OCI-LY3 (cell line): ENCODE measurements around the gene DPH3.

Experiments
- H2AFZ ChIP-seq: fragments of 200-600, 300-600 bp; shearing (Covaris generic); 2 replicates; pipeline ENCODE4 v1.6.0; 2014; ENCODE audit warnings: antibody characterized with exemption, low read depth, low read length
- H3K27ac ChIP-seq: fragments of 200-600, 300-600 bp; sonication (generic); 2 replicates; pipeline ENCODE4 v1.5.1; 2014; ENCODE audit warnings: mild to moderate bottlenecking, low read length, moderate library complexity, mixed read lengths
- H3K27me3 ChIP-seq: fragments of 200-600, 300-600 bp; sonication (generic); 2 replicates; pipeline ENCODE4 v1.6.1; 2014; ENCODE audit warnings: low read depth, low read length, mixed read lengths
- H3K36me3 ChIP-seq: fragments of 200-600, 300-600 bp; sonication (generic); replicated peaks from 2 replicates; pipeline ENCODE3; 2014; ENCODE audit warnings: low read depth, low read length, mixed read lengths
- H3K4me1 ChIP-seq: fragments of 300-600, 200-600 bp; sonication (generic); 2 replicates; pipeline ENCODE4 v1.6.1; 2014; ENCODE audit warnings: low read length, mixed read lengths
- H3K4me2 ChIP-seq: fragments of 200-600, 300-600 bp; sonication (generic); 2 replicates; pipeline ENCODE4 v1.6.1; 2014; ENCODE audit warnings: low read length, mixed read lengths
- H3K4me3 ChIP-seq: fragments of 300-600, 200-600 bp; sonication (generic); 2 replicates; pipeline ENCODE4 v1.5.1; 2014; ENCODE audit warnings: antibody characterized with exemption, mild to moderate bottlenecking, low read length, moderate library complexity
- H3K79me2 ChIP-seq: fragments of 300-600, 200-600 bp; shearing (Covaris generic); 2 replicates; pipeline ENCODE4 v1.6.1; 2014; ENCODE audit warnings: mild to moderate bottlenecking, low read length, mixed read lengths
- H3K9ac ChIP-seq: fragments of 300-600, 200-600 bp; shearing (Covaris generic); 2 replicates; pipeline ENCODE4 v1.6.0; 2014; ENCODE audit warnings: mild to moderate bottlenecking, low read length, moderate library complexity
- H3K9me3 ChIP-seq: fragments of 200-600, 300-600 bp; shearing (Covaris generic); 2 replicates; pipeline ENCODE4 v1.6.1; 2014; ENCODE audit warnings: low read length, mixed read lengths; ENCODE audit not compliant: insufficient read depth
- H4K20me1 ChIP-seq: fragments of 200-600, 300-600 bp; sonication (generic); 2 replicates; pipeline ENCODE4 v1.6.1; 2016; ENCODE audit warnings: low read length, mixed read lengths; ENCODE audit not compliant: insufficient read depth
- EZH2phosphoT487 ChIP-seq: fragments of 200-600 bp; shearing (Covaris generic); IDR thresholded peaks from 2 replicates; pipeline ENCODE4 v1.6.1; 2018; ENCODE audit warnings: antibody characterized with exemption, mixed run types, low read depth
- TF ChIP-seq, protein P1 (sequence below): fragments of 200-600, 300-600 bp; sonication (generic); IDR thresholded peaks from 2 replicates; pipeline ENCODE4 v1.5.1; 2014; ENCODE audit warnings: antibody characterized with exemption, low read length, low read depth

Gene DPH3

DNA sequence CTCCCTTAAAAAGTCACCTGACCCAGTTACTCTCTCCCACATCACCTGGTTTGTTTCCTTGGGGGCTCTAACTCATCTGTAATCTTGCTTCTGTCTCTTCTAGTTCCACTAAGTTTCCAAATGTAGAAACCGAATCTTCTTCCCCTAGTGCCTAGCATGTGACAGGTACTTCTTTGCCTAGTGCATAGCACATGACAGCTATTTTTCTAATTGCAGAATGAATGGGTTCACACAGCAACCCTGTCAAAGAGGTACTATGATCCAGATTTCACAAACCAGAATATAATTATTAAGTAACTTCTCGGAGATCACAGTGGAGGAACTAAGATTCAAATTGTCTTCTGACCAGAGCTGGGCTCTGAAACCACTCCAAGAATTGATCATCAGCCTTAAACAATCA lies 7.4 kb downstream of the DPH3 start:
- Histone ChIP-seq H3K27me3 (no peaks in the 10 kb centered on the region), H3K4me1 (peaks cover 65% of the 10 kb centered on the region), H3K79me2 (peaks cover 8% of the 10 kb centered on the region), H3K27ac (peak overlapping the region; percentile 86), H3K9me3 (no peaks in the 10 kb centered on the region), H3K36me3 (peaks cover 16% of the 10 kb centered on the region), H2AFZ (no peak overlapping the region), H3K4me2 (peak overlapping the region; percentile 46), H3K4me3 (peak overlapping the region; percentile 14), H3K9ac (peak overlapping the region; percentile 31), H4K20me1 (no peaks in the 10 kb centered on the region)
- no peak for TF ChIP-seq EZH2phosphoT487
- TF ChIP-seq, protein P1, sequence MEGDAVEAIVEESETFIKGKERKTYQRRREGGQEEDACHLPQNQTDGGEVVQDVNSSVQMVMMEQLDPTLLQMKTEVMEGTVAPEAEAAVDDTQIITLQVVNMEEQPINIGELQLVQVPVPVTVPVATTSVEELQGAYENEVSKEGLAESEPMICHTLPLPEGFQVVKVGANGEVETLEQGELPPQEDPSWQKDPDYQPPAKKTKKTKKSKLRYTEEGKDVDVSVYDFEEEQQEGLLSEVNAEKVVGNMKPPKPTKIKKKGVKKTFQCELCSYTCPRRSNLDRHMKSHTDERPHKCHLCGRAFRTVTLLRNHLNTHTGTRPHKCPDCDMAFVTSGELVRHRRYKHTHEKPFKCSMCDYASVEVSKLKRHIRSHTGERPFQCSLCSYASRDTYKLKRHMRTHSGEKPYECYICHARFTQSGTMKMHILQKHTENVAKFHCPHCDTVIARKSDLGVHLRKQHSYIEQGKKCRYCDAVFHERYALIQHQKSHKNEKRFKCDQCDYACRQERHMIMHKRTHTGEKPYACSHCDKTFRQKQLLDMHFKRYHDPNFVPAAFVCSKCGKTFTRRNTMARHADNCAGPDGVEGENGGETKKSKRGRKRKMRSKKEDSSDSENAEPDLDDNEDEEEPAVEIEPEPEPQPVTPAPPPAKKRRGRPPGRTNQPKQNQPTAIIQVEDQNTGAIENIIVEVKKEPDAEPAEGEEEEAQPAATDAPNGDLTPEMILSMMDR, result no peak

DNA sequence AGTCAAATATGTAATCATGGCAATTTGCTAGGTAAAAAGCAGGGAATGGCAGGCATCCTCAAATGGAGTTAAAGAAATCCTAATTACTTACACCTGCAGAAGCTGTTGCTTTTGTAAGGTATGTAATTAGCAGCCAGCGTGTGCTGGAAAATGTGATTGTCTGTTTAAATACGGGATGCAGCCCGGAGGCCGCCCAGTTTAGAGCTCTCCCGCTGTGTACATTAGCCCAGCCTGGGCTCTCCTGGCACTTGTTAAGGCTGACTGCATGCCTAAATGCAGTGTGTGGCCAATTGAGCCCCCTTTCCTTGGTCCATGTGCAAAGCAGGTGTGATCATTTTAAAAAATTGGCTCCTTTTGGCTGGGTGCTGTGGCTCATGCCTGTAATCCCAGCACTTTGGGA lies 9.0 kb downstream of the DPH3 start:
- Histone ChIP-seq H3K9ac (no peak overlapping the region), H3K36me3 (peaks cover 13% of the 10 kb centered on the region), H3K79me2 (no peaks in the 10 kb centered on the region), H3K27ac (no peak overlapping the region), H3K27me3 (no peaks in the 10 kb centered on the region), H3K4me1 (peaks cover 76% of the 10 kb centered on the region), H3K9me3 (no peaks in the 10 kb centered on the region), H4K20me1 (no peaks in the 10 kb centered on the region), H3K4me3 (no peak overlapping the region), H2AFZ (no peak overlapping the region), H3K4me2 (peak overlapping the region; percentile 65)
- TF ChIP-seq, protein P1, result no peak
- no peak for TF ChIP-seq EZH2phosphoT487

DNA sequence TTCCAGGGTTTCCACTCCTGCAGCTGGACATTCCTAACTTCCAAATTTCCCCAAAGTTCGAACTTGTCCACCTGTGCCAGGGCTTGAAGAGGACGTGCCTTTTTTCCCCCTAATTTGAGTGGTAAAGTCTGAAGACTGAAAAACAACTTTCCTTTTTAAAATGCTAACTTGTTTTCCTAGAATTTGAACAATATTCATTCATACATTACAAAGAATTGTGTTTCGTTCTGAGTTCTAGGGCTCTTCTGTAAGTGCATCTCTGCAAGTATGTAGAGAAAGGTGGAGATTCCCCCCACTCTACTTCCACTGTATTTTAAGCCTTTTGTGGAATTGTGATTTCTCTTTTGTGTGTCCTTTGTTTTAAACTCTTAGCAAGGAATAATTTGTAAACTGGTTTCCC lies 9.4 kb downstream of the DPH3 start:
- no peaks in the 10 kb centered on the region for H3K79me2 ChIP-seq
- peaks cover 13% of the 10 kb centered on the region for H3K36me3 ChIP-seq
- H3K27me3 ChIP-seq, result no peaks in the 10 kb centered on the region
- peak overlapping the region; percentile 41 for H3K4me3 ChIP-seq
- H3K9ac ChIP-seq, result peak overlapping the region; percentile 22
- H3K4me1 ChIP-seq, result peaks cover 76% of the 10 kb centered on the region
- peak overlapping the region; percentile 65 for H3K4me2 ChIP-seq
- peak overlapping the region; percentile 72; the same call in 1 of the 2 replicates for H3K27ac ChIP-seq
- TF ChIP-seq, protein P1, result no peak
- no peak for TF ChIP-seq EZH2phosphoT487
- H4K20me1 ChIP-seq, result no peaks in the 10 kb centered on the region
- H3K9me3 ChIP-seq, result no peaks in the 10 kb centered on the region
- H2AFZ ChIP-seq, result no peak overlapping the region

DNA sequence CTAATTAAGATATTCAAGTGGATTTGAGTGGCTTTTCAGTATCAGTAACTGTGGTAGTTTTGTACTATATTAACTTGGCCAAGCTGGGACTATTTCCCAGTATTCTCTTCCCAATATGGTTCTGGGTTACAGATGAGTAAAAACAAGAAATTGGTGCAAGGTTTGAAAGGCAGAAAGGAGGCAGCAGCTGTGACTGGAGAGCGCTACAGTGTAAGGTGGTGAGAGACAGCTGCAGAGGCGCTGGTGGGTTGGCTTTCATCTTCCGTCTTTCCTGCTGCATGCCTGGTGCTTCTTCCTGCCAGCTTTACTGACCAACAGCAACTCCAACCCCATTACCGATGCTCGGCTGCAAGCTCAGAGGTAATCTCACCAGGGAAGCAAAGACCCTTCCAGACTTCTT lies 9.8 kb downstream of the DPH3 start:
- H3K79me2 ChIP-seq, result no peaks in the 10 kb centered on the region
- peak overlapping the region; percentile 41 for H3K4me3 ChIP-seq
- H2AFZ ChIP-seq, result 0 out of 2 replicates have a peak overlapping the region, but pooled peaks have one; percentile 11
- TF ChIP-seq, protein P1, result no peak
- H3K4me2 ChIP-seq, result peak overlapping the region; percentile 65
- no peaks in the 10 kb centered on the region for H3K27me3 ChIP-seq
- H3K9ac ChIP-seq, result peak overlapping the region; percentile 22
- H4K20me1 ChIP-seq, result no peaks in the 10 kb centered on the region
- peaks cover 11% of the 10 kb centered on the region for H3K36me3 ChIP-seq
- H3K27ac ChIP-seq, result peak overlapping the region; percentile 72
- no peaks in the 10 kb centered on the region for H3K9me3 ChIP-seq
- peaks cover 76% of the 10 kb centered on the region for H3K4me1 ChIP-seq
